Measurements from ENCODE around the gene CNPY4.

Gene CNPY4

GRCh38 chr7:100157069-100157333, 37.6 kb downstream of the CNPY4 start:
- H3K36me3 Mint-ChIP-seq (ENCODE audit: low read depth), result peaks cover 20% of the 10 kb centered on the region
- peak overlapping the region; percentile 86 for H3K4me3 Mint-ChIP-seq
- peaks cover 52% of the 10 kb centered on the region for H3K4me1 Mint-ChIP-seq
- H3K27ac Mint-ChIP-seq, result peak overlapping the region; percentile 36
- DNase-seq, result no peak
- no peak for TF ChIP-seq CTCF (IDR thresholded peaks at IDR 0.05)
- H3K9me3 Mint-ChIP-seq, result no peaks in the 10 kb centered on the region
- H3K27me3 Mint-ChIP-seq (ENCODE audit: low read depth, poor library complexity), result peaks cover 7% of the 10 kb centered on the region

- no peak for DNase-seq
- Mint-ChIP-seq H3K36me3 (ENCODE audit: low read depth) (peaks cover 17% of the 10 kb centered on the region), H3K27ac (peak overlapping the region; percentile 96), H3K4me3 (peak overlapping the region; percentile 86), H3K4me1 (peaks cover 48% of the 10 kb centered on the region), H3K27me3 (ENCODE audit: low read depth, poor library complexity) (peaks cover 7% of the 10 kb centered on the region), H3K9me3 (no peaks in the 10 kb centered on the region)
- TF ChIP-seq CTCF (IDR thresholded peaks at IDR 0.05), result no peak
Measured at GRCh38 chr7:100157334-100158228, 38.1 kb downstream of the CNPY4 start.

- Mint-ChIP-seq H3K27ac (peak within 1 kb of the TSS; percentile 96), H3K4me3 (peak within 1 kb of the TSS; percentile 86), H3K4me1 (peaks cover 42% of the 10 kb centered on the region), H3K36me3 (ENCODE audit: low read depth) (peaks cover 12% of the 10 kb centered on the region), H3K9me3 (no peaks in the 10 kb centered on the region), H3K27me3 (ENCODE audit: low read depth, poor library complexity) (peaks cover 8% of the 10 kb centered on the region)
- TF ChIP-seq CTCF (IDR thresholded peaks at IDR 0.05), result no peak
- DNase-seq, result peak; percentile 99
Measured at GRCh38 chr7:100158229-100159098, 39.0 kb downstream of the CNPY4 start, which contains the start of gene TRAPPC14. TRAPPC14 (minus strand) TSS chr7:100158723; CDS start chr7:100158499, 224 bp downstream.

- no peaks in the 10 kb centered on the region for H3K9me3 Mint-ChIP-seq
- peaks cover 14% of the 10 kb centered on the region for H3K27me3 Mint-ChIP-seq (ENCODE audit: low read depth, poor library complexity)
- H3K27ac Mint-ChIP-seq, result no peak overlapping the region
- TF ChIP-seq CTCF (IDR thresholded peaks at IDR 0.05), result no peak
- no peak for DNase-seq
- peaks cover 12% of the 10 kb centered on the region for H3K36me3 Mint-ChIP-seq (ENCODE audit: low read depth)
- H3K4me1 Mint-ChIP-seq, result peaks cover 35% of the 10 kb centered on the region
- peak overlapping the region; percentile 80 for H3K4me3 Mint-ChIP-seq
Measured at GRCh38 chr7:100159099-100159623, 39.7 kb downstream of the CNPY4 start.

GRCh38 chr7:100160067-100160466, 40.6 kb downstream of the CNPY4 start:
- DNase-seq, result no peak
- TF ChIP-seq CTCF (IDR thresholded peaks at IDR 0.05), result no peak
- H3K27ac Mint-ChIP-seq, result peak overlapping the region; percentile 91
- peaks cover 12% of the 10 kb centered on the region for H3K36me3 Mint-ChIP-seq (ENCODE audit: low read depth)
- H3K4me3 Mint-ChIP-seq, result peak overlapping the region; percentile 80
- peaks cover 15% of the 10 kb centered on the region for H3K27me3 Mint-ChIP-seq (ENCODE audit: low read depth, poor library complexity)
- H3K9me3 Mint-ChIP-seq, result no peaks in the 10 kb centered on the region
- H3K4me1 Mint-ChIP-seq, result peaks cover 32% of the 10 kb centered on the region

Measured in nephron progenitor cell (in vitro differentiated cells).